ENCODE results near the gene ARID5B.

DNA sequence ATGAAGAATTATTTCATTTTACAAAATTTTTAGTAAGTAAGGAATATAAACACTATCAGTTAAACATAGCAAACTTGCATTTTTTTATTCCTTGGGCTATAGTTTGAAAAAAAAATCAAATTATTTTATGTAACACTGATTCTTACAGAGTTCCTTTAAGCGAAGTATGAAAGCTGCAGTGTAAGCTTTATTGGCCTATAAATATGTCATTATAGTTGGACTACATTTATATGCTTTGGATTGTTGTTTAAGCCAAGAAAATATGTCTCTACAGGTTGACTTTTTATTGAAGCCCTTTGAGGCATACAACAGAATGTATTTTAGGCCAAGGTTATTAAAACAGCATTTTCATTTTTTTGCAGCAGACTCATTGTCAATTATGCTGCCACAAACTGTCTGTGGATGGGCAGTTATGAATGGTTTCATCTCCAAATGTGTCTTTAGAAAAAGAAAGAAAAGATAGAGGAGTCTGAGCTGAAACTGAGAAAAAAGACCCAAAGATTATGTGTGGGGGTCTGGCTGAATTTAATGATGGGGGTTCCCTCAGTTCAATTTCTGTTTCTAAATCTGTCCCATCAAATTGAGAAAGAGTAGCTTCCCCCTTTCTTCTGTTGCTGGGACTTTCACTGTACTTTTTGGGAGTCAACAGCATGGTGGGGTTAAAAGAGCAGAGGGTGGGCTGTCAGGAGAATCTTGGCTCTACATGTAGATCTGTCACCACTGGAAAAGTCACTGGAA, 43.1 kb downstream of the ARID5B start:
- TF ChIP-seq POLR2AphosphoS5 (IDR thresholded peaks at IDR 0.05): peak; percentile 44
- TF ChIP-seq POLR2A (IDR thresholded peaks at IDR 0.05): no peak

Data from prostate gland (tissue), 1 donor.